Measurements from ENCODE around the gene TAF11L7. TPM values are rescaled to one million over a fixed set of nuclear protein-coding genes. Genes with fewer than 3 reads are reported as not detected.
"Not testable (repeated sequence)": the region's sequence is repeated elsewhere in the genome, so short reads cannot be mapped to it uniquely, and the experiment has no call there.

TAF11L7 gene
- total and polyA plus RNA-seq, 2 of the 4 experiments (the other 2 are of a cell fraction): not detected

DNA sequence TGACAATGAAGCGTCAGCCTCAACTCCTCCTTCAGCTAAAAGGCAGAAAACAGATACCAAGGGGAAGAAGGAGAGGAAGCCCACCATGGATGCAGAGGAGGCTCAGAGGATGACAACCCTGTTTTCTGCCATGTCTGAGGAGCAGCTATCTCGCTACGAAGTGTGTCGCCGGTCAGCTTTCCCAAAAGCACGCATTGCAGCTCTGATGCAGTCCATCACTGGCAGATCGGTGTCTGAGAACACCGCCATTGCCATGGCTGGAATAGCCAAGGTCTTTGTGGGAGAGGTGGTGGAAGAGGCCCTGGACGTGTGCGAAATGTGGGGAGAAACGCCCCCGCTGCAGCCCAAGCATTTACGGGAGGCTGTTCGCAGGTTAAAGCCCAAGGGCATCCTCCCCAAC, 19.4 kb upstream of the TAF11L7 start:
- POLR2A ChIA-PET (ENCODE audit: unreplicated experiment): no interaction called here
- DNase-seq (no peak), ATAC-seq (ENCODE audit: low read depth) (no peak)
- Histone ChIP-seq H3K4ac (ENCODE audit: low read depth, low read length) (no peak overlapping the region), H3K18ac (ENCODE audit: low read depth, low read length) (no peak overlapping the region), H3K9ac (ENCODE audit: low read depth, low read length) (no peak overlapping the region), H2AK5ac (ENCODE audit: low read depth, low read length) (no peak overlapping the region), H2BK120ac (ENCODE audit: low read depth, low read length) (no peak overlapping the region), H3K79me1 (ENCODE audit: low read depth in 1 of 2, low read length in 2 of 2) (no peaks in the 10 kb centered on the region), H4K5ac (ENCODE audit: low read depth, low read length) (no peak overlapping the region), H3K27ac (ENCODE audit: insufficient read depth, low read length) (no peak overlapping the region), H3K56ac (ENCODE audit: extremely low read depth, insufficient read depth, low read length) (no peak overlapping the region), H3K14ac (replicated peaks; ENCODE audit: low read depth, low read length) (no peak overlapping the region), H3K4me1 (ENCODE audit: control insufficient read depth, insufficient read depth, low read length) (no peaks in the 10 kb centered on the region), H2BK20ac (ENCODE audit: low read depth, low read length) (no peak overlapping the region), H3K27me3 (ENCODE audit: control insufficient read depth, insufficient read depth, low read length) (no peaks in the 10 kb centered on the region), H2AFZ (replicated peaks; ENCODE audit: low read length, poor library complexity) (no peak overlapping the region), H3K36me3 (ENCODE audit: control insufficient read depth, insufficient read depth, low read length) (no peaks in the 10 kb centered on the region), H3K23ac (ENCODE audit: low read depth, low read length) (no peak overlapping the region), H2BK5ac (ENCODE audit: low read depth, low read length, poor library complexity, severe bottlenecking) (no peak overlapping the region), H2BK15ac (ENCODE audit: low read depth, low read length) (no peak overlapping the region), H4K20me1 (ENCODE audit: insufficient read depth, low read length) (no peaks in the 10 kb centered on the region), H2AK9ac (replicated peaks; ENCODE audit: low read depth, low read length, poor library complexity) (no peak overlapping the region), H3K9me3 (ENCODE audit: control insufficient read depth, insufficient read depth, low read length) (no peaks in the 10 kb centered on the region), H3K4me3 (ENCODE audit: insufficient read depth, low read depth, low read length) (no peak overlapping the region), H4K8ac (ENCODE audit: low read depth in 2 of 2, low read length in 2 of 2) (no peak overlapping the region), H4K91ac (ENCODE audit: insufficient read depth, low read depth, low read length) (no peak overlapping the region), H3K9me1 (ENCODE audit: insufficient read depth, low read length) (no peaks in the 10 kb centered on the region), H3K4me2 (ENCODE audit: low read depth, low read length) (no peak overlapping the region)
- BruUV-seq (replicated peaks): no TSS peak
- dilution Hi-C loops (cut with HindIII; ENCODE audit: low sequenced_read_pairs, unreplicated experiment): no loop called here
- CTCF ChIA-PET: no interaction called here
- in situ Hi-C loops (cut with MboI; ENCODE audit: low sequenced_read_pairs): no loop called here
- TF ChIP-seq RAD21 (IDR thresholded peaks at IDR 0.05; ENCODE audit: low read length): no peak
- TF ChIP-seq NFE2L2 (IDR thresholded peaks at IDR 0.05; ENCODE audit: low read depth, low read length): no peak
- TF ChIP-seq MAZ (IDR thresholded peaks at IDR 0.05; ENCODE audit: borderline replicate concordance, low read depth, low read length): no peak
- no peak for TF ChIP-seq MXI1 (IDR thresholded peaks at IDR 0.05; ENCODE audit: borderline replicate concordance, low read depth, low read length)
- TF ChIP-seq, protein P1, sequence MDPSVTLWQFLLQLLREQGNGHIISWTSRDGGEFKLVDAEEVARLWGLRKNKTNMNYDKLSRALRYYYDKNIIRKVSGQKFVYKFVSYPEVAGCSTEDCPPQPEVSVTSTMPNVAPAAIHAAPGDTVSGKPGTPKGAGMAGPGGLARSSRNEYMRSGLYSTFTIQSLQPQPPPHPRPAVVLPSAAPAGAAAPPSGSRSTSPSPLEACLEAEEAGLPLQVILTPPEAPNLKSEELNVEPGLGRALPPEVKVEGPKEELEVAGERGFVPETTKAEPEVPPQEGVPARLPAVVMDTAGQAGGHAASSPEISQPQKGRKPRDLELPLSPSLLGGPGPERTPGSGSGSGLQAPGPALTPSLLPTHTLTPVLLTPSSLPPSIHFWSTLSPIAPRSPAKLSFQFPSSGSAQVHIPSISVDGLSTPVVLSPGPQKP (IDR thresholded peaks at IDR 0.05; ENCODE audit: borderline replicate concordance, low read depth, low read length): no peak
- intact Hi-C loops (cut with micrococcal nuclease): no loop called here
- no CpG with 5 or more reads among the region's 14 CpGs for WGBS, 2 experiments (ENCODE audit: extremely low coverage in 2 of 2, insufficient read length in 1 of 2)

DNA sequence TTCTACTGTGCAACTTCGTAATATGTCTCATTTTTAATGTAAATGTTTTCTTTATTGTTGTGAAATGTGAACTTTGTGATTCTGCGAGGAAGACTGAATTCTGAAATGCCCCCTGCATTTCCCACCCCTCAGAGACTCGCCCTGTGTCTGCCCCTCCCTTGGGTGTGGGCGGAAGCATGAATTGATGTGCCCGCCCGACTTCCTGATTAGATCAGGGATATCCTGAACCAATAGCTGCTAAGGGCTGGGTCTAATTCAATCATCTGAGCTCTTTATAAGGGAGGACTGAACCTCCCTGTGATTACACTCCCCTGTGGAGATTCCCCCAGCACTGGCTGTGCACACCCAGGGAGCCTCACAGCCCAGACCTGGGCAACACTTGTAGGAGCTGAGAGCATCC, 18.3 kb upstream of the TAF11L7 start, which contains the start of gene TAF11L11:
TSS of gene TAF11L11 (plus strand) at position 304 of the 400 bp plus-strand sequence.
- H3K9ac ChIP-seq (ENCODE audit: low read depth, low read length); H4K8ac ChIP-seq (ENCODE audit: low read depth in 2 of 2, low read length in 2 of 2); DNase-seq; dilution Hi-C loops (cut with HindIII; ENCODE audit: low sequenced_read_pairs, unreplicated experiment); H2BK5ac ChIP-seq (ENCODE audit: low read depth, low read length, poor library complexity, severe bottlenecking); H3K4me3 ChIP-seq (ENCODE audit: insufficient read depth, low read depth, low read length); CTCF ChIA-PET; H3K27me3 ChIP-seq (ENCODE audit: control insufficient read depth, insufficient read depth, low read length); H3K4me1 ChIP-seq (ENCODE audit: control insufficient read depth, insufficient read depth, low read length); H3K9me3 ChIP-seq (ENCODE audit: control insufficient read depth, insufficient read depth, low read length); H3K56ac ChIP-seq (ENCODE audit: extremely low read depth, insufficient read depth, low read length); H3K18ac ChIP-seq (ENCODE audit: low read depth, low read length); H2AFZ ChIP-seq (replicated peaks; ENCODE audit: low read length, poor library complexity); POLR2A ChIA-PET (ENCODE audit: unreplicated experiment); H2BK15ac ChIP-seq (ENCODE audit: low read depth, low read length); H2BK120ac ChIP-seq (ENCODE audit: low read depth, low read length); H3K4me2 ChIP-seq (ENCODE audit: low read depth, low read length); H3K4ac ChIP-seq (ENCODE audit: low read depth, low read length); intact Hi-C loops (cut with micrococcal nuclease); H3K14ac ChIP-seq (replicated peaks; ENCODE audit: low read depth, low read length); H3K9me1 ChIP-seq (ENCODE audit: insufficient read depth, low read length); H4K20me1 ChIP-seq (ENCODE audit: insufficient read depth, low read length); H2AK9ac ChIP-seq (replicated peaks; ENCODE audit: low read depth, low read length, poor library complexity); ATAC-seq (ENCODE audit: low read depth); BruUV-seq (replicated peaks); H4K91ac ChIP-seq (ENCODE audit: insufficient read depth, low read depth, low read length); H2BK20ac ChIP-seq (ENCODE audit: low read depth, low read length); H3K79me1 ChIP-seq (ENCODE audit: low read depth in 1 of 2, low read length in 2 of 2); H3K27ac ChIP-seq (ENCODE audit: insufficient read depth, low read length); H4K5ac ChIP-seq (ENCODE audit: low read depth, low read length); in situ Hi-C loops (cut with MboI; ENCODE audit: low sequenced_read_pairs); H3K36me3 ChIP-seq (ENCODE audit: control insufficient read depth, insufficient read depth, low read length); H2AK5ac ChIP-seq (ENCODE audit: low read depth, low read length); H3K23ac ChIP-seq (ENCODE audit: low read depth, low read length): not testable (repeated sequence)
- no CpG with 5 or more reads among the region's 6 CpGs for WGBS, 2 experiments (ENCODE audit: extremely low coverage in 2 of 2, insufficient read length in 1 of 2)
